ENCODE results near the gene ADGRB3.
"Not testable (repeated sequence)": the region's sequence is repeated elsewhere in the genome, so short reads cannot be mapped to it uniquely, and the experiment has no call there.

Gene ADGRB3

DNA sequence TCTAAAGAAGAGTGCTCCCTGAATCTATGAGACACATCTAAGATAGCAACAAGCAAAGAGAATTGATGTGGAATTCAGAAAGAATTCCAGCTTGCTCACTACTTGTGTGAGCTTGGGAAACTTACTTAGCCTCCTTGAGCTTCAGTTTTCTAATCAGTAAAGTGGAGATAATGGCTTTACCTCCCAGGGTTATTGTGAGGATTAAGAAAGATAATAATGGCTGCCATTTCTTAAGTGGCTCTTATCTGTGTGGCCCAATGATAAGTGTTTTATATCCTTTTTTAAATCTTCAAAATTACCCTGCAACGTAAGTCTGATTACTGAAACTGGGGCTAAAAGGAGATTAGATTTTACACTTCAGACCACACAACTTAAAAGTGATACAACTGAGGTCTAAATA, 743.2 kb downstream of the ADGRB3 start:
- no peak for DNase-seq

- no peak for DNase-seq
Measured at GRCh38 chr6:69379518-69379917, 744.4 kb downstream of the ADGRB3 start.

- DNase-seq: no peak
Measured at GRCh38 chr6:69383627-69384026, 748.5 kb downstream of the ADGRB3 start.

DNA sequence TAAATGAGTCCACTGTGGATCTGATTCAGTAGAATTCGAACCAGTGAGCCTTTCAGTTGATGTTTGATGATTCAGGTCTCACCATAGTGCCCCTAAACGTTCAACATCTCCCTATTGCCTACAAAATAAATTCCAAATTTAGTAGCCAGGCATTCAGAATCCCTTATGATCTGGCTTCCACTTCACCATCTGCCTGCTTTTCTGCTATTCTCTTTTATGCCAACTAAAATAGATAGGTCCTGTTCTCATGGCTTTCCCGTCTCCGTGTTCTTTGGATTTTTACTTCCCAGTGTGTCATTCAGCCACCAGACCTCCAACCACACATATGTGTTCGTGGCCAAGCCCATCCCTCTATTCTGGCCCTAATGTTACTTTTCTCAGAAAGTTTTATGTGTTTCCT, 751.3 kb downstream of the ADGRB3 start:
- DNase-seq: no peak

GRCh38 chr6:69390125-69390524, 755.0 kb downstream of the ADGRB3 start:
- no peak for DNase-seq

DNA sequence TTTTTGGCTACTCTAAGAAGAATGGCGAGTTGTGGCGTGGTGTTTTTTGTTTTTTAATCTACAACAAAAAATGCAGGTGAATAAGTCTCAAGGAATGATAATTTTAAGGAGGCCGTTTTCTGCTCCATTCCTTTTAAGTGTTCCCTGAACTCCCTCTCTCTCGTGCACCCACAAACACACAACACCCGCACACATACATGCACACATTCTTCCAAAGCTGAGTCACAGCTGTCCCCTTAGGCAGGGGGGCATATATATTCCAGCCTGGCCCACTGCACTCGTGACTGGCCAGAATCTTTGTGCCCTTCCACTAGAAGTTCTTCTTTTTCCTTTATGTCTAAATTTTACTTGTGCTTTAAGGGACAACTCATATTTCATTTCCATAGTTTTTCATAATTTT, 756.0 kb downstream of the ADGRB3 start:
- DNase-seq: no peak

DNA sequence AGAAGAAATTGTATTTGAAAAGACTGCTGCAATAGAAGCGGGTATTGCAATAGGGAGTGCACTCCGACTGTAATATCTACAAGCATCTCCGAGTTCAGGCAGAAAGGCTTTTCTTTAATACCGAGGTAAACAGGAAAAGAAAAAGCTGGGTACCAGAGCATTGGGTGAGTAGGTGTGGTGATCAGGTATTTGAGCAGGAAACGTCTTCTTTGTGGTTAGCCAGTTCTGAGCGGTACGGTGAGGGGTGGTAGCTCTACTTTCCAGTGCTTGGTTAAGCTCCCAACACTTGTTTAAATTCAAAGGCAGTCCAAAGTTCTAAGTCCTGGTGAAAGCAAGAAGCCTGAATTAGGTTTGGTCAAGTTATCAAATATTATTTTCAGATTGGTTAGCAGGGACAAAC, 757.7 kb downstream of the ADGRB3 start:
- no peak for DNase-seq

- no peak for DNase-seq
Measured at GRCh38 chr6:69398311-69398710, 763.2 kb downstream of the ADGRB3 start.

DNA sequence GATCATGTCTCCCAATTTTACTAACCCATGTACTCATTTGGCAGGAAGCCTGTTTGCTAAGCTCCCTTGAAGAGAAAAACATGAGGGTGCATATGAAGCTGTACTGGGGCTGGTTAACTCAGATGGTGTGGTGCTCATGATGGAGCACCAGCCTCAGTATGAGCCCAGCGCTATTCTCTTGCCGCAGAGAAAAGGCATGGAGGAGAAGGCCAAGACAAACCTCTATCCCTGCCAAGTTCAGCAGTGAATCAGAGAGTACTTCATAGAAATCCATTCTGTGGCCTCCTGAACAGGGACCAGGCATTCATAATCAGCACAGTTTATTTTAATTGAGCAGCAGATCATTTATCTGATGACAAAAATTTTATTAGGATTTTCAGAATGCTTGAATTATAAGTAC, 763.6 kb downstream of the ADGRB3 start:
- no peak for DNase-seq

DNA sequence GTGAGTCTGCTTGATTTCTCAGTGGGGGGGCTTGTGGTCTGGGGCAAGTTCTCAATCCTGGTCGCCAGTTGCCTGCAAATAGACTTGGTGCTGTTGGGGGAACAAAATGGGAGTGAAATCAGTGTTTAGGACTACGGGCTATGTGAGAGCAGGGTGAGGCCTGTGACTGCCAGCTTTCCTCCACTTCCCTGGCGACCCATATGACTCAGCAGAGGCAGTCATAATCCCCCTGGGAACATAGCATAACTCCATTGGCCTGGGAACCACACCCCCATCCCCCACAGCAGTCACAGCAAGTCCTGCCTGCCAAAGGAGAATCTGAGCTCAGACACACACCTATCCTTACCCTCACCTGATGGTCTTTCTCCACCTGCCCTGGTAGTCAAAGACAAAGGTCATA, 773.8 kb downstream of the ADGRB3 start:
- DNase-seq: no peak

GRCh38 chr6:69416776-69417175, 781.7 kb downstream of the ADGRB3 start:
- DNase-seq: no peak

DNA sequence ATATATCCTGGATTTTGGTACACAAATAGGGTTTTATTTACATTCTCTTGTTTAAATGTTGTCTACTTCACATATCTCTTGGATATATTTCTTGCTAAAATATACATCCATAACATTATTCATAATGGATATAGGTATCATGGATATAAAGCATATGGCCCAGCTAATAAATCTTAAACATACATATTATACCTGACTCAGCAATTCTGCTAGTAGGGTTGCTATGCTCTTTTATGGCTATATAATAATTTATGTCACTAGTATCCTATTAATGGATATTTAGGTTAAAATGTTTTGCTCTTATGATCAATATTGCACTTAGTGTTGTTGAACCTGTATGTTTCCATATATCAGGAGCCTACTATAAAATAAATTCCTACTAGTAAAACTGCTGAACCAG, 786.2 kb downstream of the ADGRB3 start:
- DNase-seq: no peak

DNA sequence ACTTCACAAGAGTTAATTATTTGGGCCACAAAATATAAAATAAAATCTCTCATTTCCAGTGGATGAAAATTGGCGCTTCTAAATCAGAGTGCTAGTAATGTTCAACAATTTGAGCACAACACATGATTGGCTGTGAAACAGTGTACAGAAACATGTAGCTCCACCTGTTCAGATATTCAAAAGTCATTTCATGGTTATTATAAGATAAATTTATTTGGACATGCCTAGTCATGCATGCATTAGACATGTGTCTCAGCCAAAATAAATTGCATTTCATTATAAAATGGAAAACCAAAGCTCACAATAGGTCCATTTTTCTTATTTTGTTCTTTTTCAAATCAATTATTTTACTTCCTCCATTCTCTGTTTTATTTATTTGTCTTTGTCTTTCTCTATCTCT, 786.9 kb downstream of the ADGRB3 start:
- DNase-seq: no peak

- no peak for DNase-seq
Measured at GRCh38 chr6:69422475-69422874, 787.4 kb downstream of the ADGRB3 start.

DNA sequence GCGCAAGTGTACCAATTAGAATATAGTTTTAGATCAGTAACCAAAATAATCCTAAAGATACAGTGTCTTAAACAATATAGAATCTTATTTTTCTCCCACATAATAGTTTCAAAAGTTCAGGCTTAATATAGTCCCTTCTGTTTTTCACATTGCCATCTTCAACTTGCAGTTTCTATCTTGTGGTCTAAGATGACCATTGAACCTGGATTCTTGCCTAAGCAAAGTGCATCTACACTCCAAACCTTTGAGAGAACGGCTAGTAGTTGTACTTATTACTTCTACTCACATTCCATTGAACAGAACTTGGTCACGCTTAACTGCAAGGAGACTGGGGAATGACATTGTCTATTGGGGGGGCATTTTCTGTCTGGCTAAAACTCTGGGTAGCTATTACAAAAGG, 788.7 kb downstream of the ADGRB3 start:
- no peak for DNase-seq

- DNase-seq: no peak
Measured at GRCh38 chr6:69424581-69424980, 789.5 kb downstream of the ADGRB3 start.

GRCh38 chr6:69427882-69428281, 792.8 kb downstream of the ADGRB3 start:
- DNase-seq: no peak

DNA sequence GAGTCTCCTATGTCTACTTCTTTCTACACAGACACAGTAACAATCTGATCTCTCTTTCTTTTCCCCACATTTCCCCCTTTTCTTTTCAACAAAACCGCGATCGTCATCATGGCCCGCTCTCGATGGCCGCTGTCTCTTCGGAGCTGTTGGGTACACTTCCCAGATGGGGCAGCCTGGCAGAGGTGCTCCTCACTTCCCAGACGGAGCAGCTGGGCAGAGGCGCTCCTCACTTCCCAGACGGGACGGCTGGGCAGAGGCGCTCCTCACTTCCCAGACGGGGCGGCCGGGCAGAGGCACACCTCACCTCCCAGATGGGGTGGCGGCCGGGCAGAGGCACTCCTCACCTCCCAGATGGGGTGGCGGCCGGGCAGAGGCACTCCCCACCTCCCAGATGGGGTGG, 797.1 kb downstream of the ADGRB3 start:
- not testable (repeated sequence) for DNase-seq

DNA sequence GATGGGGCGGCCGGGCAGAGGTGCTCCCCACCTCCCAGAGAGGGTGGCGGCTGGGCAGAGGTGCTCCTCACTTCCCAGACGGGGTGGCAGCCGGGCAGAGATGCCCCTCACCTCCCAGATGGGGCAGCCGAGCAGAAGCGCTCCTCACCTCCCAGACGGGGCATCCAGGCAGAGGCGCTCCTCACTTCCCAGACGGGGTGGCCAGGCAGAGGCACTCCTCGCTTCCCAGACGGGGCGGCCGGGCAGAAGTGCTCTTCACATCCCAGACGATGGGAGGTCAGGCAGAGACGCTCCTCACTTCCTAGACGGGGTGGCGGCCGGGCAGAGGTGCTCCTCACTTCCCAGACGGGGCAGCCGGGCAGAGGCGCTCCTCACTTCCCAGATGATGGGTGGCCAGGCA, 798.0 kb downstream of the ADGRB3 start:
- DNase-seq: not testable (repeated sequence)

DNA sequence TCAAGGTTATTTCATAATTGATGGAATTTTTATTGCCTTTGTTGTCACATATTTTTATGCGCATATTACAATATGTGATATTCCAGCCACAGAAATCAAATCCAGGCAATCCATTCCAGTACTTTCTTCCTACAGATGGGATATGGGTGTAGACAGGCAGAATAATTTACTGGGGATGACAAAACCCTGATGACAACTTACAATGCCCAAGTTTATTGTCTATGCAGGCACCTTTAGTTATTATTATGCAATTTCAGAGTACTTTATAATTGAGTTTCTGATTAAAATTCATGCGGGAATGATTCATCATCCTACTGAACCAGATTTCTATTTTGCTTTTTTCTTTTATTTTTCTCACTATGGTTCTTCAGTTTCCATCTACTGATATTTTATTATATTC, 803.0 kb downstream of the ADGRB3 start:
- no peak for DNase-seq

Data from NCI-H510A treated with DMSO at 0.1 percent for 48 hours (cell line).